ENCODE measurements around the gene PPP2R5D. TPM values are rescaled to one million over a fixed set of nuclear protein-coding genes. Genes with fewer than 3 reads are reported as not detected.

The PPP2R5D gene
- total and polyA plus RNA-seq, 9 of the 15 experiments (the other 6 are each of a cell fraction or from before 2014, with no cell fraction given), result 1.3 to 96.1 (median 38.4) TPM

GRCh38 chr6:42984001-42984923 lies at the start of gene PPP2R5D (continued):
- TF ChIP-seq, protein P1, sequence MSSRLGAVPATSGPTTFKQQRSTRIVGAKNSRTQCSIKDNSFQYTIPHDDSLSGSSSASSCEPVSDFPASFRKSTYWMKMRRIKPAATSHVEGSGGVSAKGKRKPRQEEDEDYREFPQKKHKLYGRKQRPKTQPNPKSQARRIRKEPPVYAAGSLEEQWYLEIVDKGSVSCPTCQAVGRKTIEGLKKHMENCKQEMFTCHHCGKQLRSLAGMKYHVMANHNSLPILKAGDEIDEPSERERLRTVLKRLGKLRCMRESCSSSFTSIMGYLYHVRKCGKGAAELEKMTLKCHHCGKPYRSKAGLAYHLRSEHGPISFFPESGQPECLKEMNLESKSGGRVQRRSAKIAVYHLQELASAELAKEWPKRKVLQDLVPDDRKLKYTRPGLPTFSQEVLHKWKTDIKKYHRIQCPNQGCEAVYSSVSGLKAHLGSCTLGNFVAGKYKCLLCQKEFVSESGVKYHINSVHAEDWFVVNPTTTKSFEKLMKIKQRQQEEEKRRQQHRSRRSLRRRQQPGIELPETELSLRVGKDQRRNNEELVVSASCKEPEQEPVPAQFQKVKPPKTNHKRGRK (tag; IDR thresholded peaks at IDR 0.05), result no peak
- TF ChIP-seq MTF1 (CRISPR knock-in tag; IDR thresholded peaks at IDR 0.05; ENCODE audit: borderline replicate concordance) (no peak), MEIS2 (IDR thresholded peaks at IDR 0.05; ENCODE audit: partially characterized antibody) (peak; percentile 50), ZZZ3 (IDR thresholded peaks at IDR 0.05) (no peak), SPI1 (IDR thresholded peaks at IDR 0.05; ENCODE audit: borderline replicate concordance, low read depth, low read length) (peak; percentile 48; the same call in 1 of the 2 replicates), ZFX (CRISPR knock-in tag; IDR thresholded peaks at IDR 0.05) (peak; percentile 82), ATF7 (IDR thresholded peaks at IDR 0.05) (0 out of 2 replicates have a peak, but pooled peaks have one; percentile 67), PHF8 (IDR thresholded peaks at IDR 0.05; ENCODE audit: borderline replicate concordance, low read length) (peak; percentile 89; the same call in 1 of the 2 replicates), CXXC5 (CRISPR knock-in tag; IDR thresholded peaks at IDR 0.05) (peak; percentile 65), NFRKB (IDR thresholded peaks at IDR 0.05; ENCODE audit: low read depth) (peak; percentile 46; the same call in 1 of the 2 replicates), SP2 (IDR thresholded peaks at IDR 0.05; ENCODE audit: extremely low read depth, low read depth, low read length, poor library complexity, severe bottlenecking) (peak; percentile 36), ZNF41 (CRISPR knock-in tag; conservative IDR thresholded peaks at IDR 0.05) (no peak), HLTF (IDR thresholded peaks at IDR 0.05) (peak; percentile 34; the same call in 1 of the 2 replicates), GABPB1 (CRISPR knock-in tag; IDR thresholded peaks at IDR 0.05) (peak; percentile 54), ZNF551 (CRISPR knock-in tag; IDR thresholded peaks at IDR 0.05) (no peak), GTF2F1 (IDR thresholded peaks at IDR 0.05; ENCODE audit: low read depth, low read length) (peak; percentile 87; the same call in 1 of the 2 replicates), TOE1 (IDR thresholded peaks at IDR 0.05; ENCODE audit: borderline replicate concordance) (no peak), TOE1 (CRISPR knock-in tag; IDR thresholded peaks at IDR 0.05; ENCODE audit: borderline replicate concordance, low read depth) (peak; percentile 73; the same call in 1 of the 2 replicates), BRD9 (IDR thresholded peaks at IDR 0.05; ENCODE audit: low read depth, partially characterized antibody) (no peak), MBD2 (IDR thresholded peaks at IDR 0.05; ENCODE audit: borderline replicate concordance, low read depth) (peak; percentile 25)
- TF ChIP-seq, protein P2, sequence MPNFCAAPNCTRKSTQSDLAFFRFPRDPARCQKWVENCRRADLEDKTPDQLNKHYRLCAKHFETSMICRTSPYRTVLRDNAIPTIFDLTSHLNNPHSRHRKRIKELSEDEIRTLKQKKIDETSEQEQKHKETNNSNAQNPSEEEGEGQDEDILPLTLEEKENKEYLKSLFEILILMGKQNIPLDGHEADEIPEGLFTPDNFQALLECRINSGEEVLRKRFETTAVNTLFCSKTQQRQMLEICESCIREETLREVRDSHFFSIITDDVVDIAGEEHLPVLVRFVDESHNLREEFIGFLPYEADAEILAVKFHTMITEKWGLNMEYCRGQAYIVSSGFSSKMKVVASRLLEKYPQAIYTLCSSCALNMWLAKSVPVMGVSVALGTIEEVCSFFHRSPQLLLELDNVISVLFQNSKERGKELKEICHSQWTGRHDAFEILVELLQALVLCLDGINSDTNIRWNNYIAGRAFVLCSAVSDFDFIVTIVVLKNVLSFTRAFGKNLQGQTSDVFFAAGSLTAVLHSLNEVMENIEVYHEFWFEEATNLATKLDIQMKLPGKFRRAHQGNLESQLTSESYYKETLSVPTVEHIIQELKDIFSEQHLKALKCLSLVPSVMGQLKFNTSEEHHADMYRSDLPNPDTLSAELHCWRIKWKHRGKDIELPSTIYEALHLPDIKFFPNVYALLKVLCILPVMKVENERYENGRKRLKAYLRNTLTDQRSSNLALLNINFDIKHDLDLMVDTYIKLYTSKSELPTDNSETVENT (CRISPR knock-in tag; IDR thresholded peaks at IDR 0.05), result no peak
- TF ChIP-seq, protein P3, sequence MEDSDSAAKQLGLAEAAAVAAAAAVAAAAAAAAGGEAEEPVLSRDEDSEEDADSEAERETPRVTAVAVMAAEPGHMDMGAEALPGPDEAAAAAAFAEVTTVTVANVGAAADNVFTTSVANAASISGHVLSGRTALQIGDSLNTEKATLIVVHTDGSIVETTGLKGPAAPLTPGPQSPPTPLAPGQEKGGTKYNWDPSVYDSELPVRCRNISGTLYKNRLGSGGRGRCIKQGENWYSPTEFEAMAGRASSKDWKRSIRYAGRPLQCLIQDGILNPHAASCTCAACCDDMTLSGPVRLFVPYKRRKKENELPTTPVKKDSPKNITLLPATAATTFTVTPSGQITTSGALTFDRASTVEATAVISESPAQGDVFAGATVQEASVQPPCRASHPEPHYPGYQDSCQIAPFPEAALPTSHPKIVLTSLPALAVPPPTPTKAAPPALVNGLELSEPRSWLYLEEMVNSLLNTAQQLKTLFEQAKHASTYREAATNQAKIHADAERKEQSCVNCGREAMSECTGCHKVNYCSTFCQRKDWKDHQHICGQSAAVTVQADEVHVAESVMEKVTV (CRISPR knock-in tag; IDR thresholded peaks at IDR 0.05), result no peak

Measured in K562 (cell line).